ENCODE measurements around the gene CARD8.

Gene CARD8

GRCh38 chr19:48169939-48170803 is 85.5 kb downstream of the CARD8 start, which contains the start of the genes LIG1 and ZSWIM9:
TSS of gene LIG1 (minus strand) at chr19:48170344. CDS start at chr19:48165566, 4,778 bp downstream.
TSS of gene ZSWIM9 (plus strand) at chr19:48170680. CDS start at chr19:48171803, 1,123 bp downstream.
- peak; percentile 85 for DNase-seq

DNA sequence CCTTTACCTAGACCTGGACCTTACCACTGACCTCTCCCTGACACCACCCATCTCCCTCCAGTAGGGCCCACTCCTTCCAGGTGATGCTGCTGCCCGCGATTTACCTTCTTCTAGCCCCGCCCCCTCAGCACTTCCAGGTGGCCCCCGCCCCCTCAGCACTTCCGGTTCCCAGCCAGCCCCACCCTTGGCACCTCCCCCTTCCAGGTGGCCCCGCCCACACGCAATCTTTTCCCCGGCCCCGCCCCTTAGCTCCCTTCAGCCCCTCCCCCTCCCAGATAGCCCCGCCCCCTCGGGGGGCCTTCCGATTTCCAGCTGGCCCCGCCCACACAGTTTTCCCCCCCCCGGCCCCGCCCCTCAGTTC is 86.2 kb downstream of the CARD8 start:
- DNase-seq = peak; percentile 97

DNA sequence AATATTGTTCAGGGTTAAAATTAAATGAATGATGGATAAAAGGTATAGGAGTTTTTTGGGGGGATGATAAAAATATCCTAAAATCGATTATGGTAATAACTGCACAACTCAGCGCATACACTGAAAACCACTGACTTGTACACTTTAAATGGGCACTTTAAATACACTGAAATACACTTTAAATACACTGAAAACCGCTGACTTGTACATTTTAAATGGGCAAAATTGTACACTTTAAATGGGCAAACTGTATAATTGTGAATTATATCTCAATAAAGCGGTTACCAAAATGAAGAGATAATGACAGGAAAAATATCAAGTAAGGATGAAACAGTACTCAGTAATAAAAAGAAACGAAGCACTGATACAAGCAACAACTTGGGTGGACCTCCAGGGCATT is 87.0 kb downstream of the CARD8 start:
- no peak for DNase-seq

DNA sequence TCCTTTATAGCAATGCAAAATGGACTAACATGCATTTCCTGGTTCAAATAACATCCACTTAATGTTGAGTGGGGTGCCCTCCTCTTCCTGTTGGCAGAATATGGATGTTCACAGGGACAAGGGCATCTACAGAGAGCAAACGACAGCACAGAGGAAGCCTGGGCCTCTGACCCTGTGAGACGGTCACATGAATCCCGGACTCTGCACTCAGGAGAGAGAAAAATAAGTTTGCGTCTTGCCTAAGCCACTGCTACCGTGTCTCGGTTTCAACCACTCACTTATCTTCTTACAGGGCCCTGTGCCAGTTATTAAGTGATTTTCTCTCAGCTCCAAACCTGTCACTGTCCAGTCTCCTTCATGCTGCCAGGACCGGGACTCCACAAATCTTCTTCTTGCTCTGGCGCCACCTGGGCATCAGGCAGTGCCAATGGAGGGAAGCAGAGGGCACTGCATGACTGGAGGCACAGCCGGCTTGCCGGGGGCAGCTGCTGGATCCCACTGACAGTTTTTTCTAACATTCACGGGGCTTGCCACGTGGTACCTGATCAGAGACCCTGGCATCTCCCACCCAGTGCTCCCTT is 97.4 kb downstream of the CARD8 start:
- DNase-seq = no peak
